Astrocyte (in vitro differentiated cells and primary cell): ENCODE results near the gene CPEB3. TPM values are rescaled to one million over a fixed set of nuclear protein-coding genes. Genes with fewer than 3 reads are reported as not detected.
"Not testable (repeated sequence)": the region's sequence is repeated elsewhere in the genome, so short reads cannot be mapped to it uniquely, and the experiment has no call there.

Experiments
- DNase-seq: peaks from one replicate; pipeline ENCODE4 v3.0.0-alpha.2; 2010; ENCODE audit warnings: low read depth
- FAIRE-seq: peaks from 2 replicates; lab custom pipeline; 2011; peaks lifted over from hg19 to GRCh38; lab: Jason Lieb, UNC
- H2AFZ ChIP-seq: 2 replicates; pipeline ENCODE4 v1.6.0; 2012; ENCODE audit warnings: low read depth, low read length, inconsistent platforms
- H3K27ac ChIP-seq: 2 replicates; pipeline ENCODE4 v1.5.1; 2011; ENCODE audit warnings: low read depth, low read length, inconsistent platforms
- H3K27me3 ChIP-seq: 2 replicates; pipeline ENCODE4 v1.6.0; 2011; ENCODE audit warnings: low read length, inconsistent platforms; ENCODE audit not compliant: insufficient read depth
- H3K36me3 ChIP-seq: 2 replicates; pipeline ENCODE4 v1.5.1; 2011; ENCODE audit warnings: low read length, inconsistent platforms; ENCODE audit not compliant: insufficient read depth
- H3K4me1 ChIP-seq: 2 replicates; pipeline ENCODE4 v1.5.1; 2011; ENCODE audit warnings: low read length, inconsistent platforms; ENCODE audit not compliant: insufficient read depth
- H3K4me2 ChIP-seq: 2 replicates; pipeline ENCODE4 v1.6.0; 2012; ENCODE audit warnings: low read length, inconsistent platforms
- H3K4me3 ChIP-seq: 2 replicates; pipeline ENCODE4 v1.5.1; 2011; ENCODE audit warnings: low read depth, mild to moderate bottlenecking, low read length, inconsistent platforms; ENCODE audit not compliant: insufficient read depth
- H3K79me2 ChIP-seq: 2 replicates; pipeline ENCODE4 v1.6.0; 2012; ENCODE audit warnings: mild to moderate bottlenecking, low read length, inconsistent platforms; ENCODE audit not compliant: insufficient read depth
- H3K9ac ChIP-seq: 2 replicates; pipeline ENCODE4 v1.6.0; 2012; ENCODE audit warnings: mild to moderate bottlenecking, low read length, inconsistent platforms
- H3K9me3 ChIP-seq: 2 replicates; pipeline ENCODE4 v1.5.1; 2012; ENCODE audit warnings: low read depth, mild to moderate bottlenecking, low read length, inconsistent platforms; ENCODE audit not compliant: insufficient read depth
- H4K20me1 ChIP-seq: 2 replicates; pipeline ENCODE4 v1.6.0; 2012; ENCODE audit warnings: low read length, inconsistent platforms; ENCODE audit not compliant: insufficient read depth
- H3K27ac Mint-ChIP-seq: one replicate; pipeline ENCODE4 v1.8.0; 2021; ENCODE audit warnings: mild to moderate bottlenecking, mixed read lengths; ENCODE audit not compliant: unreplicated experiment
- H3K27me3 Mint-ChIP-seq: one replicate; pipeline ENCODE4 v1.8.0; 2021; ENCODE audit warnings: low read depth, mixed read lengths; ENCODE audit not compliant: unreplicated experiment
- H3K36me3 Mint-ChIP-seq: one replicate; pipeline ENCODE4 v1.8.0; 2021; ENCODE audit warnings: low read depth, mixed read lengths; ENCODE audit not compliant: unreplicated experiment
- H3K4me1 Mint-ChIP-seq: one replicate; pipeline ENCODE4 v1.8.0; 2021; ENCODE audit warnings: low read depth, mixed read lengths; ENCODE audit not compliant: unreplicated experiment
- H3K4me3 Mint-ChIP-seq: one replicate; pipeline ENCODE4 v1.8.0; 2021; ENCODE audit warnings: mild to moderate bottlenecking, moderate library complexity, mixed read lengths; ENCODE audit not compliant: unreplicated experiment
- H3K9me3 Mint-ChIP-seq: one replicate; pipeline ENCODE4 v1.8.0; 2021; ENCODE audit warnings: mild to moderate bottlenecking, mixed read lengths; ENCODE audit not compliant: unreplicated experiment
- EZH2 ChIP-seq: IDR thresholded peaks from 2 replicates; pipeline ENCODE4 v1.6.1; 2012; ENCODE audit warnings: mild to moderate bottlenecking, low read length, inconsistent platforms; ENCODE audit not compliant: insufficient read depth
- total RNA-seq: library from RNA; stranded (reverse); gene quantifications from 2 replicates; pipeline ENCODE4 v1.2.1, GENCODE V29; 2021
- TF ChIP-seq, protein P1 (sequence below): IDR thresholded peaks from 2 replicates; pipeline ENCODE4 v1.5.1; 2011; ENCODE audit warnings: low read depth, mild to moderate bottlenecking, inconsistent platforms, low read length, moderate library complexity; ENCODE audit not compliant: insufficient read depth

CPEB3 gene
- total RNA-seq, 1 donor from 2014 or later: 1.6 TPM

DNA sequence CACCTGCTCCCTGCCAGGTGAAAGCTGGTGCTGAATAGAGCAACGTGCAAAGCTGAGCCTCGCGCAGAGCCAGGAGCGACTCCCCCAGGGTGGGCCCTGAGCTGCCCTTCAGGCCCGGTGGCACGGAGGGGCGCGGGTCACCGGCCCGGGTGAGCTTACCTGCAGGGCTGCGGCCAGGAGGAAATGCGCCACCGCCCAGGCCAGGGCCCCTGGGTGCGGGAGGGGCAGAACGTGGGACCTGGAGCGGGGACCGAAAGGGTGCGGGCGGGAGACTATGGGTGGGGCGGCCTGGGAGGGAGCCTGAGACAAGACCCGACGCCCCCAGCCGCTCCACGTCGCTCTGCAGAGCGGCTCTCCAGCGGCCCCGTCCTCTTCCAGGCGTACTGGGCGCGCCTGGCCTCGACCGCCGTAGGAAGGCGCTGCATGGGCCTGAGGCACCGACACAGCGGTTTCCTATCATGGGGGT lies 245.2 kb downstream of the CPEB3 start:
- peaks cover 4% of the 10 kb centered on the region for H3K27me3 Mint-ChIP-seq
- Histone ChIP-seq H3K4me1 (no peaks in the 10 kb centered on the region), H3K4me2 (no peak overlapping the region), H3K36me3 (no peaks in the 10 kb centered on the region), H4K20me1 (no peaks in the 10 kb centered on the region), H3K27ac (no peak overlapping the region), H3K9me3 (no peaks in the 10 kb centered on the region), H3K4me3 (no peak overlapping the region), H3K27me3 (peaks cover 7% of the 10 kb centered on the region), H2AFZ (no peak overlapping the region), H3K9ac (no peak overlapping the region), H3K79me2 (no peaks in the 10 kb centered on the region)
- TF ChIP-seq, protein P1, sequence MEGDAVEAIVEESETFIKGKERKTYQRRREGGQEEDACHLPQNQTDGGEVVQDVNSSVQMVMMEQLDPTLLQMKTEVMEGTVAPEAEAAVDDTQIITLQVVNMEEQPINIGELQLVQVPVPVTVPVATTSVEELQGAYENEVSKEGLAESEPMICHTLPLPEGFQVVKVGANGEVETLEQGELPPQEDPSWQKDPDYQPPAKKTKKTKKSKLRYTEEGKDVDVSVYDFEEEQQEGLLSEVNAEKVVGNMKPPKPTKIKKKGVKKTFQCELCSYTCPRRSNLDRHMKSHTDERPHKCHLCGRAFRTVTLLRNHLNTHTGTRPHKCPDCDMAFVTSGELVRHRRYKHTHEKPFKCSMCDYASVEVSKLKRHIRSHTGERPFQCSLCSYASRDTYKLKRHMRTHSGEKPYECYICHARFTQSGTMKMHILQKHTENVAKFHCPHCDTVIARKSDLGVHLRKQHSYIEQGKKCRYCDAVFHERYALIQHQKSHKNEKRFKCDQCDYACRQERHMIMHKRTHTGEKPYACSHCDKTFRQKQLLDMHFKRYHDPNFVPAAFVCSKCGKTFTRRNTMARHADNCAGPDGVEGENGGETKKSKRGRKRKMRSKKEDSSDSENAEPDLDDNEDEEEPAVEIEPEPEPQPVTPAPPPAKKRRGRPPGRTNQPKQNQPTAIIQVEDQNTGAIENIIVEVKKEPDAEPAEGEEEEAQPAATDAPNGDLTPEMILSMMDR: no peak
- no peak for TF ChIP-seq EZH2
- no peaks in the 10 kb centered on the region for H3K4me1 Mint-ChIP-seq
- FAIRE-seq: no peak
- no peaks in the 10 kb centered on the region for H3K9me3 Mint-ChIP-seq
- peaks cover 3% of the 10 kb centered on the region for H3K36me3 Mint-ChIP-seq
- H3K4me3 Mint-ChIP-seq: no peak overlapping the region
- DNase-seq: no peak
- no peak overlapping the region for H3K27ac Mint-ChIP-seq

DNA sequence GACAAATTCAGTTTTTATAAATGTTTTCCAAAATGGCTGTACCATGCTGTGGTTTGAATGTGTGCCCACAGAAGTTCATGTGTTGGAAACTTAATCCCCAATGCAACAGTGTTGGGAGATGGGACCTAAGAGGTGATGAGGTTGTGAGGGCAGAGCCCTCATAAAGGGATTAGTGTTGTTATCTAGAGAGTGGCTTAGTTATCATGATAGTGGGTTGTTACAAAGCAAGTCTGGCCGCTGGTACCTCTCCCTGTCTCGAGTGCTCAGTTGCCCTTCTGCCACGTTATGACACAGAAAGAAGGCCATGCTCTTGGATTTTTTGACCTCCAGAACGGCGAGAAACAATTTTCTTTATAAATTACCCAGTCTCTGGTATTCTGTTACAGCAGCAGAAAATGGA lies 248.3 kb downstream of the CPEB3 start:
- H3K4me3 Mint-ChIP-seq: no peak overlapping the region
- Histone ChIP-seq H3K9ac (no peak overlapping the region), H3K4me1 (no peaks in the 10 kb centered on the region), H3K27me3 (peaks cover 7% of the 10 kb centered on the region), H3K36me3 (no peaks in the 10 kb centered on the region), H3K4me2 (no peak overlapping the region), H3K79me2 (no peaks in the 10 kb centered on the region), H3K4me3 (no peak overlapping the region), H2AFZ (no peak overlapping the region), H3K9me3 (no peaks in the 10 kb centered on the region), H4K20me1 (no peaks in the 10 kb centered on the region), H3K27ac (no peak overlapping the region)
- no peak for DNase-seq
- TF ChIP-seq, protein P1: no peak
- no peak for TF ChIP-seq EZH2
- no peak overlapping the region for H3K27ac Mint-ChIP-seq
- H3K27me3 Mint-ChIP-seq: peaks cover 4% of the 10 kb centered on the region
- no peaks in the 10 kb centered on the region for H3K9me3 Mint-ChIP-seq
- H3K36me3 Mint-ChIP-seq: peaks cover 3% of the 10 kb centered on the region
- no peaks in the 10 kb centered on the region for H3K4me1 Mint-ChIP-seq
- no peak for FAIRE-seq

- Histone ChIP-seq H3K79me2 (no peaks in the 10 kb centered on the region), H3K4me2 (no peak overlapping the region), H3K4me1 (no peaks in the 10 kb centered on the region), H2AFZ (no peak overlapping the region), H3K36me3 (no peaks in the 10 kb centered on the region), H3K9ac (no peak overlapping the region), H3K27me3 (no peaks in the 10 kb centered on the region), H3K9me3 (no peaks in the 10 kb centered on the region), H3K27ac (no peak overlapping the region), H4K20me1 (no peaks in the 10 kb centered on the region), H3K4me3 (no peak overlapping the region)
- no peak for DNase-seq
- H3K27me3 Mint-ChIP-seq: no peaks in the 10 kb centered on the region
- no peak for FAIRE-seq
- no peak overlapping the region for H3K4me3 Mint-ChIP-seq
- H3K27ac Mint-ChIP-seq: no peak overlapping the region
- TF ChIP-seq, protein P1: no peak
- no peak for TF ChIP-seq EZH2
- peaks cover 3% of the 10 kb centered on the region for H3K36me3 Mint-ChIP-seq
- H3K4me1 Mint-ChIP-seq: no peaks in the 10 kb centered on the region
- H3K9me3 Mint-ChIP-seq: no peaks in the 10 kb centered on the region
Measured at GRCh38 chr10:92038949-92039348, 251.9 kb downstream of the CPEB3 start.

DNA sequence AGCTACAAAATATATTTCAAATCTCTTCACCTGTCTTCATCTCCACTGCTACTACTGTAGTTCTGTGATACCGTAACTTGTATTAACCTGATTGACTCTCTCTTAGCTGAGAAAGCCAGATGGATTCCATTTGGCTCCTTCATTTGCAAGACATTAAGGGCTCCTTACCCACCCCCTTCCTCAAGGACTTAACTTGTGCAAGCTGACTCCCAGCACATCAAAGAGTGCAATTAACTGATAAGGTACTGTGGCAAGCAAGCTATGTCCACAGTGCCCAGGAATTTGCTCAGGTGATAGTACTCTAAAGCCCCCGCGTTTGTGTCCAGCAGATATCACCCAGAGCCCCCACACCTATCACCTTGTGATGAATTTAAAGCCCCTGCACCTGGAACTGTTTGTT lies 257.8 kb downstream of the CPEB3 start:
- not testable (repeated sequence) for H3K4me3 Mint-ChIP-seq, H4K20me1 ChIP-seq, H3K4me1 ChIP-seq, H3K36me3 Mint-ChIP-seq, H3K27ac Mint-ChIP-seq, H3K4me2 ChIP-seq, H3K9me3 Mint-ChIP-seq, H2AFZ ChIP-seq, H3K9ac ChIP-seq, H3K79me2 ChIP-seq, H3K27ac ChIP-seq, H3K4me1 Mint-ChIP-seq, H3K4me3 ChIP-seq, FAIRE-seq, H3K27me3 ChIP-seq, DNase-seq, H3K27me3 Mint-ChIP-seq, H3K9me3 ChIP-seq
- H3K36me3 ChIP-seq: peaks cover 12% of the 10 kb centered on the region
